Hematopoietic multipotent progenitor cell treated with erythropoietin and hydrocortisone succinate and interleukin-3 and kit ligand, for 8 days (in vitro differentiated cells): ENCODE results near the gene CBFA2T3.
"Not testable (repeated sequence)": the region's sequence is repeated elsewhere in the genome, so short reads cannot be mapped to it uniquely, and the experiment has no call there.

ENCODE experiments used
- DNase-seq: peaks from one replicate; pipeline ENCODE4 v3.0.0-alpha.2; 2015

CBFA2T3 gene

DNA sequence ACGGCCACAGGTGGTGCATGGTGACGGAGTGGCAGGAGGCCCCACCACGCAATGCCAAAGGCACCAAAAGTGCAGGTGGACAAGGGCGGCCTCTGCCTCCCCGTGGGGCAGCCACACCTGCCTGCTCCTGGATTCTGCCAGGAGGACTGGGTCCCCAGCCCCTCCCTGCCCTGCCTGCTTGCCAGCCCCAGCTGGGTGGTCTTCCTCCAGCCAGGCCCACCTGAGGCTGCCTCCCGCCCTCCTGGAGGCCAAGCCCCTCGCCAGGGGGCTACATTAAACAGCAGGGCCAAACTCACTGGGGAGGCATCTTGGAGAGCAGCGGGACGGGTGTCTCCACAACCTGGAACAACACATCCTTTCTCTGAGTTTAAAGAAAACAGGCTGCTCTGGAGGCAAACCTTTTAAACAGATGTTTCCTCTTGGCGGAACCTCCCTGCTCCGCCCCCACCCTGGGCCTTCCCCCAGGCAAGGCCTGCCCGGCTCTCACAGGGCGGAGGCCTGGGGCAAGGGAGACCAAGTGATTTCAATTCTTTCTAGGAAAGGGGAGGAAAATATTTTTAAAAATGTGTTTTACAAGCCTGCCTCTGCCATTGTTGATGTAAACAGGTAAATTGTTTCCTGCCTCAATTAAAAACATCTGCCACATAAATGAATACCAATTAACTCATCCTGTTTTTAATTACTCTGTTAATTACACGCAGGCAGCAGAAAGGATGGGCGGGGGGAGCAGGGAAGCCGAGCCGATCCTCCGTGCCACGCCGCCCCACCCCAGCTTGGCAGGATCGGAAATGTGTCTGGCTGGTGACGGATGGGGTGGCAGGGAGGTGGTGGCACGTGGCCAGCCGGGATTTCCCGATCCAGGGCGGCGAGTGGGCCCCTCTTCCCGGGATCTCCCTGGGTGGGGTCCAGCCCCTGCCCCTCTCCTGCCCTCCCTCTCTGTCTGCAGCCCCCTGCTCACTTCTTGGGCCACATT is 56.1 kb downstream of the CBFA2T3 start:
- peak; percentile 45 for DNase-seq

DNA sequence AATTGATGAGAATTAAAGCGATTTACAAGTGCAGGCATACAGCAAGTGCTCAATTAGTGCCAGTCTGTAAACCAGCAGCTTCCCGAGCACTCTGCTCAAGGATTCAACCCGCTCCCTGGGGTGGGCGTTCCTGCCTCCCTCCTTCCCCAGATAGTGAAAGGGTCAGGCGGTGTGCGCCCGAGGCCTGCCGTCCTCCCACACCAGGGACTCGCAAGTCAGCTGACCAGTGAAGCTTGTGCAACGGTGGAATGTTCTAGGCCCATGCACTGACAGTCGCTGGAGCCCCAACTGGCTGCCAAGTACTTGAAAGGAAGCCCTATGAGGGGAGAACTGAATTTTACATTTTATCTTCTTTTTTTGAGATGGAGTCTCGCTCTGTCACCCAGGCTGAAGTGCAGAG is 57.1 kb downstream of the CBFA2T3 start:
- no peak for DNase-seq

DNA sequence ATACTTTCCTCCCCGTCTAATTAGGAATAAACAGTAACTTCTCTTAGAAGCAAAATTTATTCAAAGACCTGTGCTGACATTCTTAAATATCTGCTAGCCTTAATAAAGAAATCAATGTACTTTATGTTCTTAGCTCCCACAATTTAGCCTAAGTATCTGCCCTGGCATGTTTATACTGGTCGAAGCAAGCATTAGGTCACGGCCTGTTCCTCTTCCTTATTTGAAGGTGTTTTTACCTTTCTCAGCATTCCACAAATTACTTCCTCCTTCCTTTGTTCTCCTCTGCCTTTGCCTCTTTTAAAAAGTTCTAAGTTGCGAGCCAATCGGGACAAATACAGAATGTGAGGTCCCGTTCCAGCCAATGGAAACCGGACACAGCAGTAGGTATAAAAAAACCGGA is 58.1 kb downstream of the CBFA2T3 start:
- DNase-seq: not testable (repeated sequence)

DNA sequence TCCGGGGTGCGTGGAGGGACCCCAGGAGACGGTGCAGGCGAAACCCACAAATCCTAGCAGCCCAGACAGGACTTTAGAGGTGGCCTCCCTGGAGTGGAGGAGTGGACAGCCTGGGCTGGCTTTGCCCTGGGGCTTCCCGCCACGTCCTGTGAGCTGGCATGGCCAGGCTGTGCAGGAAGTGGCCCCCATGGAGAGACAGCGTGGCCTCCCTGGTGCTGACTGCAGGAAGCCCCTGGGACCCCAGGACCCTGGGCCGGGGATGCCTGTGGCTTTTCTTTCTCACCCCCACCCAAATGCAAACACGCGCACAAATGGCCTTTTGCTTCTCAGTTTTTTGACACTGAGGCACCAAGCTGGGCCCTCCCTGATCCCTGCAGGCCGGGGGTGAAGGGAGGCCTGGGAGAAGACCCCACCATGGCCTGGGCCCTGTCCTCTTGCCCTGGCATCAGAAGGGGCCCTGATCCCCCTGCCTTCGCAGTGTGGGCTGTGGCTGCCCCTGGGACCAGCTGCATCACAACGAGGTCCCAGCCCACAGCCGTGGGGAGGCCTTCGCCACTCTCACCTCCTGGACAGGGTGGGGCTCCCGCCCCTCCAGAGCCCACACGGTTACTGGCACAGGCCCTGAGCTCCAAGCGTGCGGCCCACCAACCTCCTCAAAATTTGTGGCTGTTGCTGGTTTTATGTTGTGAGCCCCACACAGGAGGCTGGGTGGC is 58.9 kb downstream of the CBFA2T3 start:
- DNase-seq: no peak

DNA sequence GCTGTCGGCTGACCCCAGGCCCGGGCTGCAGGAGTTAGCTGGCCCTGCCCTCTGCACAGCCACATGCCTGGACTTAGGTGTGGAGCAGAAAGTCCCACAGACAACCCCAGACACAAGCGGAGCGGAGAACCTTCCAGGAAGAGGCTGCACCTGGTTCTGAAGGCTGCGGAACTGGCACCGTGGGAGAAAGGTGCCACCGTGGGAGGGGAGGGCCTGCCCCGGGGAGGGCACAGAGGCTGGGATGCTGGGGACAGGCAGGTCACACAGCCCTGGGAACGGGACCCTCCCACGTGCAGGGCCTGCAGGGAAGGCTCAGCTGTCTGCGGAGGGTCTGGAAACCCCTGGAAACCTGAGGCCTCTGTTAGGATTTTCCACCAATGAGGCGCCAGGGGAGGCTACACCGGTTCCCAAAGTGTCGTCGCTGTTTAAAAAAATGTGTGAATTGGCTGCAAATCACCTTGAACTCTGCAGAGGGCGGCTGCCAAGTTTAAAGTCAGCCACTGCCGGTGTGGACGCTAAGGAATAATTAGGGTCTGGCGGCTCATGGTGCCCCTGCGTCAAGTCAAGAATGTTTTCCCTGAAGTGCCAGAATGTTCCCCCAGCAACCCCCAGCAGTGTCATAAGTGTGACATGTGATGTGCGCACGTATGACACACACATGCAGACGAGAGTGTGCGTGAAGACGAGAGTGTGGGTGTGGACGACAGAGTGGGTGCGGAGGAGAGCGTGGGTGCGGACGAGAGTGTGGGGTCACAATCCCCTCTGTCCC is 59.7 kb downstream of the CBFA2T3 start:
- no peak for DNase-seq

DNA sequence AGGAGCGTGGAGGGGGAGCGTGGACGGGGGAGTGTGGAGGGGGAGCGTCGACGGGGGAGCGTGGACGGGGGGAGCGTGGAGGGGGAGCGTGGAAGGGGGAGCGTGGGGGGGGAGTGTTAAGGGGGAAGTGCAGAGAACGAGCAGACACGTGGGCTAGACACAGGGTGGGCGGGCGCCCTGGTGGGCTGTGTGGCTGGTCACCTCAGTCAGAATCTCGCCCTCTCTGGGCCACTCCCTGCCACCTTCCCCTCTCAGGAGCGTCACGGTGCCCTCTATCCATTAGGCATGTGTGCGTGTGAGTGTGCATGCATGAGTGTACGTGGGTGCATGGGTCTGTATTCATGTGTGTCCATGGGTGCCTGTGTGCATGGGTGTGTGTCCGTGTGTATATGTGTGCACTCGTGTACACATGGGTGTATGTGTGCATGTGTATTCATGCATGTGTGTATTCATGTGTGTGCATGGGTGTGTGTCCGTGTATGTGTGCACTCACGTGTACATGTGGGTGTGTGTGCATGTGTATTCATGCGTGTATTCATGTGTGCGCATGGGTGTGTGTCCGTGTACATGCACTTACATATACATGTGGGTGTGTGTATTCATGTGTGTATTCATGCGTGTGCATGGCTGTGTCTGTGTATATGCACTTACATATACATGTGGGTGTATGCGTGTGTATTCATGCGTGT is 61.2 kb downstream of the CBFA2T3 start:
- DNase-seq: no peak

DNA sequence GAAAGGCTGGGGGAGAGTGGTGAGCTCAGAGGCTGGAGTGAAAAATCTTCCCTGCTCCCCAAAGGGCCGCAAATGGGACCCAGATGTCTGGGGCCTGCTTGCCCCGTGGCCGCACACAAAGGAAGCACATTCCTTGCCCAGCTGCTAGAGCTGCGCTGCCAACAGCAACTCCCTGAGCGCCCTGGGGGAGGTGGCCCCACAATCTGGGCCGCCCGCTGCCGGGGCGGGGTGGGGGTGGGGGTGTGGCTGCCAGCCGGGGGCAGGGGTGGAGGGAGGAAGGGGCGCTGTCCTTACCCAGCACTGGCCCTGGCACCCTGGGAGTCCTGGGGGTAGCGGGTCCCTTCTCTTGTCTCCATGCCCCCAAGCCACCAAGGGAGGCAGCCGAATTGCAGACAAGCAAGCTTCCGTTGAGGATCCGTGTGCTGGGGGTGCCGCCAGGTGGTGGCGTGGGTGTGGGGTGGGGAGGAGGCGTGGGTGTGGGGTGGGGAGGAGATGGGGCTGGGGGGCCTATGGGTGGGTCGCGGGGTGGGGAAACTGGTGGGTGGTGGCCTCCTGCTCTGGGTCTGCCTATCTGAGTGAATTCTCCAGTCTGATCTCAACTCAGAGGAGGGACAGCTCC is 62.1 kb downstream of the CBFA2T3 start:
- no peak for DNase-seq

DNA sequence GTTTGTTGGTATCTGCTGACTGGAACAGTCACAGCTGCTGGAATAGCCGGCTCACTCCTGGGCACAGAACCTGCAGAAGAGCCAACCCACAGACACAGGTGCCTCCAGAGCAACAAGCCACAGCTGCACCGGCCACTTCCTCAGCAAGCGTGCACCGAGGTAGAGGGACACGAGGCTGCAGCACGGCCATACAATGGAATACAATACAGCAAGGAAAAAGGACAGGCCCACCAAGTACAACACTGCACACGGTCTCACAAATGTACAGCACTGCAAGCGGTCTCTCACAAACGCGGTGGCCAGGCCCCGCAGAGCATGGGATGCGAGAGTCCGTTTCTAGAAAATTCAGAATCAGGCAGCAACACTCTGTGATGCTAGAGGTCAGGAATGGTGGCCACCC is 63.1 kb downstream of the CBFA2T3 start:
- DNase-seq: no peak

DNA sequence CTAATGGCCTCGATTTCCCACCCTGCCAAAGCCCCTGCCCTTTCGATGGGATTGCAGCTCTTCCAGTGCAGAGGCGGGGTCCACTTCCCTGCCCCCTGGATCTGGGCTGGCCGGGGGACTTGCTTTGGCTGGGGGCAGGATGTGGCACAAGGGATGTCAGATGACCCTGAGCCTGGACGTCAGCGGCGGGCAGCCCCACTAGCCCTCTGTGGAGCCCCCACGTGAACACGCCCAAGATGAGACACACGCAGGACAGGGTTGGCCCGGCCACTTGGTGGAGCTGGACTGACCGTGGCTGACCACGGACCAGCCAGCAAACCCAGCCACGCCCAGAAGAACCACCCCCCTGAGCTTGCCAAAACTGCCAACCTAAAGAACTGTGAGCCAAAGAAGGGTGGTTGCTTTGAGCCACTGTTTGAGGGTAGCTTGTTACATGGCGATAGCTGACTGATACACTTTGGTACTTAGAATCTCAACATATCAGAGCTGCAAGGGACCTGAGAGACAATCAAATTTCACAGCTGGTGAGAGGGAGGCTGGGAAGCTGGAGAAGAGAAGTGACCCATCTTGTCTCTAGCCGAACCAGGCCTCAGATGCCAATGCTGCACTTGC is 63.9 kb downstream of the CBFA2T3 start:
- no peak for DNase-seq

DNA sequence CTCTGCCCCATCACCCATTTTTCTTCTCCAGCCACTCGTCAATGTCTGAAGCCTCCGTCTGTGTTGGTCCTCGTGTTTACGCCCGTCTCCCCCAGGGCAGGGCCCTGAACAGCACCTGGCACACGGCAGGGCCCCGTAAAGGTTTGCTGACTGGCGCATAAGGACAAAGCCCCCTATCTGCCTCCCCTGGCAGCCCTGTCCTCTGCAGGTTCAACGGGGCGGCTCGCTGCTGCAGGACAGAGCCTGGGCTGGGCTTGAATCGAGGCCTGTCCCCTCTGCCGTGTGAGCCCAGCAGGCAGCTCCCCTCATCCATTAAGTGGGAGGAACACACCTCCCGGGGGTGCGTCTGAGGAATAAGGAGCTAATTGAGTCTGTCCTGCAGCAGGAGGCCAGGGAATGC is 64.5 kb downstream of the CBFA2T3 start:
- no peak for DNase-seq

DNA sequence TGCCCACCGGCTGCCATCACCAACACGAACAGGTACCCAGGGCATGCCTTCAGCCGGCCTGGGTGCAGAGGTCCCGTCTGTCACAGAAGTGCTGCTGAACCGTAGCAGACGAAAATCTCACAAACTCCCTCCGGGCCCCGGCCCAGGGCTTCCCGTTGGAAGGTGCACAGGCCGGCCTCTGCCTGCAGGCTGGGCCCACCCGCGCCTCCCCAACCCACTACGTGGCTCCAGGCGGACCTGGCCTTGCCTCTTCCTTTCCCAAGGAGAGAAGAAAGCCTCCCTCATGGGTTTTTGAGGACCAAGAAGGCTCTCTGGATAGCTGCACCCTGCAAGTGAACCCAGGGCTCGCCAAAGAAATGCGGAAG is 65.1 kb downstream of the CBFA2T3 start:
- DNase-seq: no peak

DNA sequence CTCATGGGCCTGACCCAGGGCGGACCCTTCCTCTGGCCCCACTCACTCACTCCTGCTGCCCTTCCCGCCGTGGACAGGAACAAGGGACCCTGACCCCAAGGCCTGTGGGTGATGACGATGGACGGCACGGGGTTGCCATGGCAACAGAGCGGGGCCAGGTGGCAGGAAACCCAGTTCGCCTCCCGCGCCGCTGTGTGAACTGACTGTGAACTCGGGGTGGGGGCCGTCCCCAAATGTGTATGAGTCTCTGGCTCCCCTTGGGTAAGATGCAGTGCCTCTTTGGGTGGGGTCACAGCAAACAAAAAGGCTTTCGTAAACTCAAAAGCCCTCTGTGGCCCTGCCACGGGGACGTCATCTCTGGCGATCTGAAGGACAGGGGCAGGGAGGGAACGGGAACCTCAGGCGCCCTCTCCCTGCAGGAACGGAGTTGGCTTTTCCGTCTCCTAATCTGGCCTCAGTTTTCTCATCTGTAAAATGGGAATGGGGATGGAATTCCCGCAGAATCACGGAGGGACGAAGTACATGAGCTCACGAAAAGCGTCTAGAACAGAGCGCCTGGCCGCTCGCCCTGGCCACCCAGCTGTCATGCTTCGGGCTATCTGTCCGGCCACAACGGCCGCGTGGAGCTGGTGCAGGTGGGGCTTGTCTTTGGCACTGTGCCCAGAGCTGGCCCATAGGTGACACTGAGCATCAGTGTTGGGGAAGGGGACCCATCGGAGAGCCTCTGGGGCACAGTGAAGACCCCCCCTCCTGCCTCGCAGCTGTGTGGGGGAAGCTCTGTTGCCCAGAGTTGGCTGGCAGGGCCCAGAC is 65.7 kb downstream of the CBFA2T3 start:
- DNase-seq: no peak

DNA sequence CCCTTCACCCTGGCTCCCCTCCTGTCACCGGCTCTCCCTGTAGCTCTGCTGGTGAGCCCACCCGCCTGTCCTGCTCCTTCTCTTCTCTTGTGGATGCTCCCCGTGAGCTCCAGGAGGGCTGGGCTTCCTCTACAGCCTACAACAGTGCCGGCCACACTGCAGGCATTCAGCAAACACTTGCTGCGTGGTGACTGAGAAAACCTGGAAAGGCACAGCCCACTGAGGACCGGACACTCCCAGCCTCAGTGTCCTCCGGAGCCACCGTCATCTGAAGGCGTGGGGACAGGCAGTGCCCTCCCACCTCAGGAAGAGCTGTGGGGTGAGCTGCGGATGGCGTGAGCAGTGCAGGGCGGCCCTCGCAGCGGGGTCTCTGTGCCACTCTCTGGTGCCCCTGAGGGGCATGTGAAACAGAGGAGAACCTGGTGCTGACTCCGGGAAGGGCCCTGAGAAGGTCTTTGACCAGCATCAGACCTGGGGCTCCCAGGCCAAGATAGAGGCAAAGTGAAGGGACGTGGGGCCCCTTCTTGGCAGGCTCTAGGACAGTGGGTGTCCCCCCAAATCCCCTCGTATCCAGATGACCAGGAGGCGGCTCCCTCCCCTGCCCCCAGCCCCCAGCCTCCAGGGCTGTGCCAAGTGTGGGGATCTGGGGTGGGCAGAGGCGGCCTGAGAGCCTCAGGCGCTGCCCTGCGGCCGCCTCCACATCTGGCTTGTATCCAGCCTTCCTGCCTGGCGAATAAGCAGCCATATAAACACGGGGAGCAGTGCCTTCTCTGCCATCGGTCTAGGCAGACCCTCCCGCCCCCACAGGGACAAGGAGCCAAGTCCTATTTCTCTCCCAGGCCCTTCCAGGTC is 66.5 kb downstream of the CBFA2T3 start:
- DNase-seq: no peak

DNA sequence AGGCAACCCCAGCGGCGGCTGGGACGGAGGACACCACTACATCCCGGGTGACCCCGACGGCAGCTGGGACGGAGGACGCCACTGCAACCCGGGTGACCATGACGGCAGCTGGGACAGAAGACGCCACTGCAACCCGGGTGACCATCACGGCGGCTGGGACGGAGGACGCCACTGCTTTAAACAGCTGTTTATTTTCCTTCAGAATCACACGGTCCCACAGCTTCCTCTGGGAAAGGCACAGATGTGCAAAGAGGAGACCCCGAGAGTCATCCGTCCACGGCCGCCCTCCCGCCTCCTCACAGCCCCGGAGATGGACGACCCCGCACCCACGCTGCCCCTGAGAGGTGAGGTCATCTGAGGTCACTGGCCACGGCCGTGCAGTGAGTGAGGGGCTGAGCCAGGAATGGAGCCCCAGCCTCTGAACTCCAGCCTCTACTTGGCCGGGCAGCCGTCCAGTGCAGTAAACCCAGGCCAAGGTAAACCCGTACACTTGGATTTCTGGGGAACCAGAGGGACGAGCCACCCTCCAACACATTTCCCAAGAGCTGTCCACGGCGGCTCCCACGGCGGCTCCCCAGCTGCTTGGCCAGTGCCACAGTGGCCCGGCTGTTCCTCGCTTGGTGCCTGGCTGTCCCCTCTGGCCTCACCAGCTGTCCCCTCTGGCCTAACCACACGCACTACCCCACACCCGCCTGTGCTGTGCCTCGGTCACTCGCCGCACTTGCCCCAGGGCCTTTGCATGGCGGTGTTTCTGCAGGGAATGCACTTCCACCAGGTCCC is 67.4 kb downstream of the CBFA2T3 start:
- no peak for DNase-seq

DNA sequence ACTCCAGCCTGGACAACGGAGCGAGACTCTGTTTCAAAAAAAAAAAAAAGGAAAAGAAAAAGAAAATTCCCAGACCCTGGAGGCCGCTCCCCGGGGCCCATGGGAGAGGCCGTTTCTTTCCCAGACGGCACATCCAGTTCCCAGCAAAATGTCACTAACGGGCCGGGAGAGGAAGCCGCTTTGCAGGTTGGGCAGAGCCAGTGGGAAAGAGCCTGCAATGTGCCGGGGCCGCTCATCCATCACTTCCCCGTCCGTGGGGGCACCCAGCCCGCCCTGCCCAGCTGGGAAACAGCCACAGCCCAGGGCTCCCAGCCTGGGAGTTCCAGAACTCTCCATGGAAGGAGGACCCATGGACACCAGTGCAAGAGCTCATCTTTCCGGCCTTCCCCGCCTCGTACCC is 68.7 kb downstream of the CBFA2T3 start:
- DNase-seq: no peak

DNA sequence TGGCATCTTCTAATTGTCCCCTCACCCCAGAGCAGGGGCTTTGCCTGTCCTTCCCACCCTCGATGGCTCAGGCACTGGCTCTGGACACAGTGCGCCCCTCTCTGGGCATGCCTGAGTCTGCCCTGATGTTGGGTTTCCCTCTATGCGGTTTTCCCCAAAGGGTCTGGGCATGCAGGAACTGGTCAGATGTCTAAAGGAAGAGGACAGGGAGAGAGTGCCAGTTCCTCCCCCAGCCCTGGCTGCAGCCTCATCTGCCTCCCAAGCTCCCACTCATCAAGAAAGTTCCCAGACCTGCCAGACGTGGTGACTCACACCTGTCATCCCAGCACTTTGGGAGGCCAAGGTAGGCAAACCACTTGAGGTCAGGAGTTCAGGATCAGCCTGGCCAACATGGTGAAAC is 69.2 kb downstream of the CBFA2T3 start:
- no peak for DNase-seq

DNA sequence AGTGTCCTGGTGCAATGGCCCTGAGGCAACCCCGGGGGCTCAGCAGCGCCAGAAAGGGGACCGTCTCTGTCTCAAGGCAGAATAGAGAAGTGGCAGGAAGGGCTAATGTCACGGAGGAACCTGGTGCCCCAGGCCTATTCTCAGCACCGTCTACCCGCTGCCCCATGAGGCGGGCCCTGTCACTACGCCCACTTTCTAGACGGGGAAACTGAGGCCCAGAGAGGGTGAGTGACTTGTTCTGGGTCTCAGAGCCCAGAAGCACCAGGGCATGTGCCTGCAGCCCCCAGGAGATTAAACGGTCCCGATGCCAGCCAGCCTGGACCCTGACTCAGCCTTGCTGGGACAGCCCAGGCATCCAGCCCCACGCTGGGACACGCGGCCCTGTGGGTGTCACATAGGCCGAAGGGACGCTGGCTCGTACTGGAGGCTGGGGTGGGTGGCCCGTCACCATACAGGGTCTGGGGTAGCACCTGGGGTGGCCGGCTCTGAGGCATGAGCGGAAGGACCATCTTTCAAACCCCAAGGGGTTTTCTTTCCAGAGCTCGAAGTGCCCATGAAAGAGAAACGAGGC is 70.4 kb downstream of the CBFA2T3 start:
- no peak for DNase-seq

DNA sequence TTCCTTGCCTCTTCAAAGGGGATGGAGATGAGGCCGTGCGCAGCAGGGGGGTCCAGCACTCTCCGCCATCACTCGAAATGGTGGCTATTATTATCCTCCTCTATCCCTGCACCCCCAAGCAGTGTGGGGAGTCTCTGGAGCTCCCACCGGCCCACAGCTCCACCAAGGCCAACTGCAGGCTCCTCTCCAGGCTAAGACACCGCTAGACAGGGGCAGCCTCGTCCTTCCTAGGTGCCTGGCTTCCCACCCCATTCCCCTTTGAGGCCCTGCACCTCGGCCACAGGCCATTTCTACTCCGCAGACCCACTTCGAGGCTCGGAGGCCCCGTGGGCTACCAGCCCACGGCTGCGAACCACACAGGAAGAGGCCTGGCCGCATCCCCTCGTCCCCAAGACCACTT is 71.0 kb downstream of the CBFA2T3 start:
- DNase-seq: no peak

DNA sequence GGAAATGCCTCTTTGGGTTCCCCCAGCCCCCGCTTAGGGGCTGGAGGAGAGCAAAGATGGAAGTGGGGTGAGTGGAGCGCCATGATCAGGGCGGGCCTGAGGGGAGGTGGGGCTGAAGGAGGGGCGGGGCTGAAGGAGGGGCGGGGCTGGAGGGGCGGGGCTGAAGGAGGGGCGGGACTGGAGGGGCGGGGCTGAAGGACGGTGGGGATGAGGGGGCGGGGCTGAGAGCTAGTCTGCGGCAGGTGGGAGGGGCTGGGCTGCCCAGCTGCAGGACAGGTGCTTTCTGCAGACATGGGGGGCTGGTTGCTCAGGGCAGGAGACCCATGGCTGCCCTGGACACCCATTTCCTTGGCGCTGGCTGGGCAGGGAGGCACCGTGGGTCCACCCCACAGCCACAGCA is 71.4 kb downstream of the CBFA2T3 start:
- DNase-seq: no peak
